Activated effector memory CD4-positive, alpha-beta T cell treated with anti-CD3 and anti-CD28 coated beads, Interleukin-2, amount 50 U/mL, for 16 hours (primary cell): ENCODE measurements around the gene KRT85.
"Not testable (repeated sequence)": the region's sequence is repeated elsewhere in the genome, so short reads cannot be mapped to it uniquely, and the experiment has no call there.

ENCODE experiments used
- DNase-seq: peaks from one replicate; pipeline ENCODE4 v3.0.0-alpha.2; 2020

KRT85 gene

DNA sequence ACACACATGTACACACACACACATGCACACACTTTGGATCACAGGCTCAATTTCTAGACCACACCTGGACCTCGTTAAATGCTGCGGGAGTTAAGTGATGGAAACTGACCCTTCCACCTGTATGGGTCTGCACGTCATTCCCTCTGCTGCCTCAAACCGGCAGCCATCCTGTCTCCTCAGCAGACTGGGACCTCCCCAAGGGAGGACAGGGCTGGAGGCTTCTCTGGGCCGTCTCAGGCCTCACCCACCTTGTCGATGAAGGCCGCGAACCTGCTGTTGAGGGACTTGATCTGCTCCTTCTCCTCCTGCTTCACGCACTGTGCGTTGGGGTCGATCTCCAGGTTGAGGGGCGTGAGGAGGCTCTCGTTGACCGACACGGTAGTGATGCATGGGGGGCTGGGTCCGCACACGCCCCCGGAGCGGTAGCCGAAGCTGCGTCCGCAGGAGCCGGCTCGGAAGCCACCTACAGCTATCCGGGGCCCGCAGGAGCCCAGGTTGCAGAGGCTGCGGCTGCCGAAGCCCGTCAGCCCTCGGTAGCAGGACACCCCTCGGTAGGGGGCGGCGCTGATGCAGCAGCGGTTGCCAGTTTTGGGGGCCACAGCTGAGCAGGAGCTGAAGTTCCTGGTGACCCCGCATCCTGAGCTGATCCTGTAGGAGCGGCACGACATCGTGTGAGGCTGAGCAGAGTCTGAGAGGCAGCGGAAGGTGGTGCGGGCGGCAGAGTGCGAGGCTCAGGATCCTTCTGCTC, at the start of gene KRT85:
Gene KRT85 (minus strand): TSS at position 744 of the 748 bp plus-strand sequence. CDS start 76 bp downstream, at position 668.
- DNase-seq = no peak

DNA sequence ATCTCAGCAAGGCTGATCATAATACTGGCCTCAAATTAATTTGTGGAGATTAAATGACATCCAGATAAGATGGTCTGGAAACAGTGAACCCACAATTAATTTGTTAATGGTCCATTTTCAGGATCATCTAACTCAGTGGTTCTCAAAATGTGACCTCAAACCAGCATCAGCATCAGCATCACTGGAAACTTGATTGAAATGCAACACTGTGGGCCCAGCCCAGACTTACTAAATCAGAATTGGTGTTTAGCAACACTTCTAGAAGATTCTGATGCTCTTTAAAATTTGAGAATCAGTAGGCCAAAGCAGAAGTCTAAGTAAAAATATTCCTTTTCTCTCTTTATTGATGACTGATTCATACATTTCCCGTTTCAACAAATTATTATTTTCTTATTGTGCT, 49.5 kb upstream of the KRT85 start:
- DNase-seq = no peak

DNA sequence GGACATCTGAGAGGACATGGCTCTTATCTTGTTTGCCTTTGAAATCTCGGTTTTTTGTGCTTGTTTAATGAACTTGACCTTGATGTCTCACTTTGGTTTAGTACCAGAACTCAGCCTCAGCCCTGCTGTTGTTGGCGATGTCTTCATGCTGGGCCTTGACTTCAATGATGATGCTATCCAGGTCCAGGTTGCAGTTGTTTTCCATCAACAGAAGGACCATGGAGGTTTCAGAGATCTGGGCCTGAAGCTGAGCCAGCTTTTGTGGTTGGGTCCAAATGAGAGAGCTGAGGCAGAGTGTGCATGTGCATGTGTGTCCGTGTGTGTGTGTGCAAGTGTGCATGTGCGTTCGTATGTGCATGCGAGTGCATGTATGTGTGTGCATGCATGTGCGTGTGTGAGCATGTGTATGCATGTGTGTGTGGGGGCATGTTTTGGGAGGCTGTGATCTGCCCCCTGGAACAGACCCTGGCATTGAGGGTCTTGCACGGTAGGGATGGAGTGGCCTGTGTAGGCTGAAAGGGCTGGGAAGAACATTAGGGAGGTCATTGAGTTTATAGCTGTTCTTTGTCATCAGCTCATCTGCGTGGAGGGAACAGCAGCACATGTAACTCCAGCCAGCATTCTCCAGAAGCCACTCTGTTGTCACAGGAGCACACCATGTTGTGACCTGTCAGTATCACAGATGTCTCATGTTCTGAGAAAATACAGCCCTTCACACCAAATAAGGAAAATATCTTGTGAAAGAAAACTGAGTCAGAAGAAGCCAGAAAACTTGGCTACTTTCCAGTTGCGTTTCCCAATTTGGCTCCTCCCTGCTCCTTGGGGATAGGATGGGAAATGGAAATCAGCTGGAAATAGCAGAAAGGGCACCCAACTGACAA, 48.8 kb upstream of the KRT85 start:
- no peak for DNase-seq

DNA sequence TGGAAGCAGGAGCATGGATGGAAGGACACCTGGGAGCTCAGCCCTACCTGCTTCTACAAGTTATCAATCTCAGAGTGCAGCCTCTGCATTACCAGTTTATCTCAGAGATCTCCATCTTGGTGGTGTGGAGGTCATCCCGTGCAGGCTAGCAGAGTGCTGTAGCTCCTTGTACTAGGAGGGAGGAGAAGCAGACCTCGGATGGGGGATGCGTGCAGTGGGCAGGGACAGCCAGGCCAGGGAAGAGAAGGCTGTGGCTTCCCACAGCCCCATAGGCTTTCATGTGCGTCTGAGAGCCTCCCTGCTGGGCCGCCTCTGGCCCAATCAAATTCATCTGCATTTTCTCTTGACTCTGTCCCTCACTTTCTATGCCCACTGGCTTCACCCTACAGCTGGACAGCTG, 47.7 kb upstream of the KRT85 start:
- DNase-seq = no peak

DNA sequence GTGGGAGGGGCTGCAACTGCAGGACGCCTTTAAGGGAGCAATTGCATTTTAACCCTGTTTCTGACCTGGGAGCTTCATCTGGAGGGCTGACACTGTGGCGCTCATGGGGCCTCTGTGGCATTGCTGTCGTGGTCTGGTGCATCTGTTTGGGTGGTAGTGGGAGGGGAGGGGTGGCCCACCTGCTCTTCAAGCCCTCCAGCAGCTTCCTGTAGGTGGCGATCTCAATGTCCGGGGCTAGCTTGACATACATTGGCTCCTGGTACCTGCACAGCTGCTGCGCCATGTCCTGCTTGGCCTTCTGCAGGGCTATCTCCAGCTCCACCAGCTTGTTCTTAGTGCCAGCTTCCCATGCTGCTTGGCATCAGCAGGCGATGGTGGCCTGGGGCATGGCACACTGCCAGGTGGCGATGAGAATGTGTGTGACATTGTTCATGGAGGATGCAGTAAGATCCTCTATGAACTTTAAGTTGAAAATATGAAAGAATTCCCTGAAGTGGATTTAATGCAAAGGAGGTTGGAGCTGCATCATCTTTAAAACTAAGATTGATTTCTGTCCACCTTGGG, 46.6 kb upstream of the KRT85 start:
- DNase-seq = no peak

DNA sequence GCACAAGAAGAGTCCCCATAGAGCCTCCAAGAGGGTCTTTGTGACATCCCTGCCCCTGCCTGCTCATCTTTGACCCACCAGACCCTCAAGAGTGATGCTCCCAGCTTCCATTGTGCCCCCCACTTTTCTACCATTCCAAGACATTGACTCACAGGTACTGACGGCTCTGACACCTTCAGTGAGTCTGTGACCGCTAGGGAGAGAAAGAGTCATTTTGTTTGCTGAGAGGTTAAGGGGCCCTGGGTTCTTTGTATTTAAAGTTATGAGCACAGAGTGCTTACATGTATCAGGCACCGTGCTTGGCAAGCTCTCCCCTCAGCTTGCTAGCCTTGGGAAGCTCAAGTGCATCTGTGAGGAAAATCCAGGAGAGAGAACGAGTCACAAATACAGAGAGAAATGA, 45.9 kb upstream of the KRT85 start:
- no peak for DNase-seq

DNA sequence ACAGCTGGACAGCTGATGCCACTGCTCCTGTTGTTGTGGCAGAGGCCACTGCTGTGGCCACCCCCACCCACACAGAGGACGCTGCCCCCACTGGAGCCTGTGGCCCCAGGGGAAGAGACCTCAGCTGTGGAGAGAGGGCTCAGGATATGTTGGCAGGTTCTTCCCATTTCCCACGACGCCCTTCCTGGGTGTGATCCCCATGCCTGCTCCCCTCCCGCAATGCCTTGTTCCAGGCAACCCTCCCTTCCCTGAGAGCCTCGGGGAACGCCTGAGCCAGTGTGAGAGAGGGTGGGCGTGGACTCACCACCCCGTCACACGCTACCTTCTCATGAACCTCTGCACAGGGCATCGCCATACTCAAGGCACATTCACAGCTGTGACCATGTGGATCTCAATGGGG, 44.5 kb upstream of the KRT85 start:
- no peak for DNase-seq

DNA sequence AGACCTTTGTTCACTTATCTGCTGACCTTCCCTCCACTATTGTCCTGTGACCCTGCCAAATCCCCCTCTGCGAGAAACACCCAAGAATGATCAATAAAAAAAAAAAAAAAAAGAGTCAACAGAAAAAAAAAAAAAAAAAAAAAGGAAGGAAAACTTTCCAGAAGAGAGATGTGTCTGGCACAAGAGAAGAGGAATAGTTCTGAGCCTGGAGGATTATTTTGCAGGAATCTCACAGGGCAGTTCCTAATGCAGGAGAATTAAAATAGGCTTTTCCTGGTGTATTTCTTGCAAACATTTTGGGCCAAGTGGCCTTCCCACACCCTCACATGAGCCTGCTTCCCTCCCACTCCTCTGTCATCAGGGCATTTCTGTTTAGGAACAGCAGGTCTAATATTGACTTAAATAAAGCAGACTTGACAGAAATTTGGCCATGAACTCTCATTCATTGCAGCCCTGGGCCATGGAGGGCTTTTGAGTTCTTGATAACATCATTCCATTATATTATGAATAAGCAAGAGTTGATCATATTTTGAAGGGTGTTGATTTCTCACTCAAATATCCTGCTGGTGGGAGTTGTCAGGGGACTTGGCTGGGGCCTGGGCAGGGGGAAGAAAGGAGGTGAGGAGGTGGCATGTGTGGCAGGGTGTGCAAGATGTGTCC, 43.4 kb upstream of the KRT85 start:
- DNase-seq = not testable (repeated sequence)

DNA sequence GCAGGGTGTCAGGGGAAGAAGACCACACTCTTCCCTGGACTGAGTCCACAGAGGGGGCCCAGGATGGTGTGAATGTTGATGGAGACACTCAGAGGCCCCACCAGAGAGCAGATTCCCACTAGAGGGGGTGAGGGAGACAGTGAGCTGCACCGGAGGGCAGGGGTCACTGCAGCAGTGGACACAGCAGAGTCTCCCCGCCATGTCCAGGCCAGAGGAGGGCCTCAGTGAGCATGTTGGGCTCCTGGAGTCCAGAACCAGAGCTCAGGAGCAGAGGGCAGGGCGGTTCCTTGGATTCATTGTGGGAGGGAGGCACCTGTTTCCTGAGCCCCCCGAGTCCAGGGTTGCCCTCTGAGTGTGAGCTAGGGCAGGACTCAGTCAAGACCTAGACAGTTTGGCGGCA, 40.6 kb upstream of the KRT85 start:
- DNase-seq = no peak

DNA sequence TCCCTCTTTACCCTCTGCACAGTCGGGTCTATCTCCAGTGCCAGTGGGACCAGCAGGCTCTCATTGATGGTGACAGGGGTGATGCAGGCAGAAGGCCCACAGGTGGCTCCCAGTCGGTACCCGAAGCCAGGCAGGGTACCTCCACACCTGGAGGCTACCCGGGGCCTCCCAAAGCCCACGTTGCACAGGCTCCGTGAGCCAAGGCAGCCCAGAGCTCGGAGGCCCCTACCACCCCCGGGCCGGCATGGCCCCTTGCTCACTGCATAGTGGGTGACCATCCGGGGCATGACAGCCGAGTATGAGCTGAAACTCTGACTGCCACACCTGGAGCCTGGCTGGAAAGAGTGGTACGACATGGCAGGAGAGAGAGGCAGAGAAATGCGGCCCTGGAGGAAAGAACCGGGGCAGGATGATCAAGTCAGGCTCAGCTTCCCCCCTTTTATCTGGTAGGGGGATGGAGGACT, 38.7 kb upstream of the KRT85 start, which contains the start of gene KRT82:
Gene KRT82 (minus strand): TSS at position 414 of the 464 bp plus-strand sequence. CDS start 58 bp downstream, at position 356.
- DNase-seq = no peak

DNA sequence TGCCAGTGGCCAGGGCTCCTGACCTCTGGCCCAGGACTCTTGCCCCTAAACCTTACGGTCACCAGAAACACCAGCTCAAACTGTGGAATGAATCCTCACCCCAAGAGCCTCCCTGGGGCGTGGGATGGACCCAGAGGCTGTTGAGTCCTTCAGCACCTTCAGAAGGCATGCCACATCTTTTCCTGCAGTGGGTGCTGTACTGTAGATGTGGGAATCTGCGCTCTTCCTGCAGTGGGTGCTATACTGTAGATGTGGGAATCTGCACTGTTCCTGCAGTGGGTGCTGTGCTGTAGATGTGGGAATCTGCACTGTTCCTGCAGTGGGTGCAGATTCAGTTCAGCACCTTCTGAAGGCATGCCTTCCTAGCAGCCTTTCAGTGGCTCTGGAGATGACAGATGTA, 37.7 kb upstream of the KRT85 start:
- no peak for DNase-seq

DNA sequence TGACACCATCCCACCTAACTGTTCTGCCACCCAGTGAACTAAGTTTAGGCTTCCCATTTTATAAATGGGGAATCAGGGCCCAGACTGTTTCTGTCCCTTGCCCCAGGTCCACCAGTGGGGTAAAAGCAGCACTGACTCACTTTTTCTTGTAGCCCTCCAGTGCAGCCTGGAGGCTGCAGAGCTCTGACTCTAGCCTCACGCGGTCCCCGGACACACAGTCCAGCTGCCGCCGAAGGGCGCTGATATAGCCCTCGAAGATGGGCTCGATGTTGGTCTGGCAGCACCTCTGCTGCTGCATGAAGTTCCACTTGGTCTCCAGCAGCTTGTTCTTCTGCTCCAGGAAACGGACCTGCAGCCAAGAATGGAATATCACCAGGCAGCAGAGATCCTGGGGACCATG, 36.3 kb upstream of the KRT85 start:
- DNase-seq = no peak

DNA sequence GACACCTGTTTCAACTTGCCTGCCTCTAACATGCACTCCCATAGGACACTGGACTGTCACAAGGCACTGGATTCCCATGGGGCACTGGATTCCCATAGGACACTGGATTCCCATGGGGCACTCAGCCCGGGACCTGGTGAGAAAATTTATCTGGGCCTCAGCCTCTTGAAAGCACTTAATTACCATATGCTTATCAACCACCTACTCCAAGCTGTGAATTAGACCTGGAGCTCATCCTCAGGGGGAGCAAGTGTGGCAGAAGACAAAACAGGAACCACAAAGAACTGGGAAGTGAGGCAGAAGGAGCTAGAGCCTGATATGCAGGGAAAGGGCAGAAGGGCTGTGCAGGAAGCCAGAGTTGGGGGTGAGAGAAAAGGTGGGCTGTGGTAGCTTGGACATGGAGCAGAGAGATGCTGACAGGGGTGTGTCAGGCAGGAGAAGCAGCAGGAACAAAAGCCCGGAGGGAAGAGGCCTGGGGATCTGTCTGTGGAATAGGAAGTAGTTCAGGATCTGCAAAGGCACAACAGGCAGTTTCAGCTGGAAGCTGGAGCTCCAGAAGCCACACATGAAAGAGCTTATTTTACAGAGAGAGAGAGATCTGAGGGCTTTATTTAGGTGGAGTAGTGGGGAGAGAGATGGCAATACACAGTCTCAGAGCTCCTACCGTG, 35.7 kb upstream of the KRT85 start:
- no peak for DNase-seq

DNA sequence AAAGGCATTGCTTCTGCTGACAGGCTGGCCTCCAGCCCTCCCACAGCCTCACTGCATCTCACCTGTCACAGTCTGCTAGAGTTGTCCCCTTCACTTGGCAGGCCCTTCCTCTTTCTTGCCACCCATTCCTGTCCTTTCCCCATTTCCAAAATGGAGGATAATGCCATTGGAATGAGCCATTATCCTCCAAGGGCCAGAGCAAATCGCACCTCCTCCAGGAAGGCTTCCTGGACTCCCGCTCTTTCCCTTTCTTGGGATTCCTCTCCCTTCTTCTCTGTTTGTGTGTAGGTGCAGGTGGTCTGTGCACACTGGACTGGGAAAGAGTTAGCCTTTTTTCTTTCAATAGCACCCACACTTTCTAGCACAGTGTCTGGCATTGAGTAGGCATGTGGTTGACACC, 35.1 kb upstream of the KRT85 start:
- no peak for DNase-seq

DNA sequence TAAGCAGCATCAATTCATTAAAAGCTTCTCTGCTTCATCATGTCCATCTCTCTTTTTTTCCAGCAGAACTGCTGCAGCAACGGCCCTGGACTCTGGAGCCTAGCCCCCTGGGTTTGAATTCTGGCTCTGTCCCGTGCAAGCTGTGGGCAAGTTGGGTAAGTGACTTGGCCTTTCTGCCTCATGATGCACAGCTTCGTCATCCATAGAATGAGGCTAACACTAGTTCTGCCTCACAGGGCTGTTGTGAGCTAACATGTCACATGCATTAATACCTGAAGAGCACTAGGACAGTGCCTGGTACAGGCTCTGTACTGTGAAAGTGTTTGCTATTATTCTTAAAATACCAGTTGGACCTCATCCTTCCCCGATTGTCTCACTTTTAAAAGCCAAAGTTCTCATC, 34.6 kb upstream of the KRT85 start:
- no peak for DNase-seq

DNA sequence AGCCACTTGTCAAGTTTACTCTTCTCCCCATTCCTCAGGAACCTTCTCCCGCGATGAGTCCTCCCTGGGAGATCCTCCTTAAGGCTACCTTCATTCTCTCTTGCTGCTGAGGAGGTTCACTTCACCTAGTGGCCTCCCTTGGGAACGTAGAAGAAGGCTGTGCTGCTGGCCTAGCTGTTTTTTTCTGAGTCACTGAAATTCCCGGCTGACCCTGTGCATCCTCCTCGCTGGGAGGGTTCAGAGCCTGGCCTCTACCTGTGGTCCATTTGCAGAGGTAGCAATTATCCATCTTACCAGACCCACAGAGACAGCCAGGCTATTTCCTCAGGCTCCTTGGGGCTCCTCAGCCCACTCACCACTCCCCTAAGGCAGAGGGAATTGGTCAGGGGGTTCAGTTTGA, 34.2 kb upstream of the KRT85 start:
- no peak for DNase-seq

DNA sequence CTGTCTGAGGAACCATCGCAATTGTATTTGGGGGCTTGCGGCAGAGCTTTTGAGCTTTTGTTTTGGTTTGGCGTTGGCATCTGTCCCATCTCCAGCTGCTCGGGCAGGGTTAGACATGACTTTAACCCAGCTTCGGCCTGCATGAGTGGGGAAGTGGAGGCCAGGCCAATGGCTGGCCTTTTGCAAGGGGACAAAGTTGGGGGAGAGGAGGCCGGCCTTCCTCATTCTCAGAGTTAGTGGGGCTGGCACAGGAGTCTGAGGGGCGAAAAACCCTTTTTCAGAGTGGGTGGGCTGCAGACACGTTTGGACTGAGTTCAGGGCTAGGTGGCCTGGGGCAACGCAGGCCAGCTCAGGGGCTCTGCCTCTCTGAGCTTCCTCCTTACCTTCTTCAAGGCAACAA, 33.6 kb upstream of the KRT85 start:
- DNase-seq = no peak

DNA sequence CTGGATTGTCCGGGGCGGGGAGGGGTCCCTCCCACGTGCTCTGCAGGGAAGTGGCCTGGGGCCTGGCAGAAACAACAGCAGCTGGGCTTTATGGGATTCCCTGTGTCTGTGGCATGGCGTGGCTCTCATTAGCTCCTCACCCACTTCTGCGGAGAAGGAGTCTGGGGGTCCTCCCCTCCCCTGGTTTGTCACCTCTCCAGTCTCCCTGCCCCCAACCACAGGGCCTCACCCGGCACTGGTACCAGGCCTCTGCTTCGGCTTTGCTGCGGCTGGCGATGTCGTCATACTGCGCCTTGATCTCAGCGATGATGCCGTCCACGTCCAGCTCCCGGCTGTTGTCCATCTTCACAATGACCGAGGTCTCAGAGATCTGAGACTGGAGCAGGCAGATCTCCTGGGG, 32.5 kb upstream of the KRT85 start:
- DNase-seq = no peak

DNA sequence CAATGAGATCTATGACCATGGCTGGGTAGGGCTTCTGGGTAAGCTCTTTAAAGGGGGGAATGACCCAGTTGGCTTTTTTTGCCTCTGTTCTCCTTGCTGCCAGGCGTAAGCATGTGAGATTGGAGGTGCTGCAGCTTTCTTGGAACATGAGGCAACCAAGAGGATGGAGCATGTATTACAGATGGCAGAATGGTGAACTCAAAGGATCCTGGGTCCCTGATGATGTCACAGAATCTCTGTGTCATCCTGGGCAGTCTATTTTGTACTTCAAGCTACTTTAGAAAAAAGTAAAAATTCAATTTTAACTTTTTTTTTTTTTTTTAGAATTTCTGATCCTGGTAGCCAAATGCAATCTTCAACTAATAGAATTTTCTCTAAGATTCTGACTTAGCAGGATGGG, 30.9 kb upstream of the KRT85 start:
- no peak for DNase-seq

DNA sequence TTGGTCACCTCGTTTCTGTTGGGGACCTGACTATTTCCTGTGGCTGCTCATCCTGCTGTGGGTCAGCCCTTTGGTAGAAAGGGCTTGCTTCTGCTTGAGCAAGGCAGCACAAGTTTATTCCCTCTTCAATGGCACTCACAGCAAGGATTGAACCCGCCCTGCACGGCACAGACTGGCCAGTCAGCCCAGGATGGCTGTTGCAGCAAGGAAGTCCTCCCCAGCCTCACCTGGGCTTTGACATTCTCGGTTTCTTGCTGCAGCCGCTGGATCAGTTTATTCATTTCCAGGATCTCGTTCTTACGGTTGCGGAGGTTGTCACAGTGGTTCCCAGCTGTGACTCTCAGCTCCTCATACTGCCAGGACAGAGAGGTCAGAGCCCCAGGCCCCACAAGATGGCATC, 29.4 kb upstream of the KRT85 start:
- no peak for DNase-seq

DNA sequence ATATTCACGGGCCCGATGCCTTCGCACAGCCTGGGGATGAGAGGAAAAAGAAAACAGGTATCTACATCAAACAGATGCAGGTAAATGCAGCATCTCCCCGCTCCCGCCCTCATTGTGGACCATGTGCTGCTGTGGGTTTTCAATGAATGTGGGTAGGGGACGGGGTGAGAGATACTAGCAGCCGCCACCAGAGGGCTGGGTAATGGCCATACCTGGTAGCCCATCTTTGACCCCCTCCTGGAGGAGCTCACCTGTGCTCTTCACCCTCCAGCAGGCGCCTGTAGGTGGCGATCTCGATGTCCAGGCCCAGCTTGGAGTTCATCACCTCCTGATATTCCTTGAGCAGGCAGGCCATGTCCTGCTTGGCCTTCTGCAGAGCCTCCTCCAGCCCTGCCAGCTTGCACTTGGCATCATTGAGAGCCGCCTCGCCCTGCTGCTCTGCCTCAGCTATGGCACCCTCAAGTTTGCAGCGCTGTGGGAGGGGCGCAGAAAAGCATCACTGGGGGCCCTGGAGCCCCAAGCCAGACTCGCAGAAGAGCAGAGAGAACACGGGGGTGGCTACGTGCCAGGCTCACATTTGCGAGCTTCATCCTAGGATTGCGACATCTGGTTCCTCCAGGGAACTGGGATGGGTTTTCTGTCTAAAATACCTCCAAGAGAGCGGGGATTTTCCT, 28.6 kb upstream of the KRT85 start:
- DNase-seq = no peak

DNA sequence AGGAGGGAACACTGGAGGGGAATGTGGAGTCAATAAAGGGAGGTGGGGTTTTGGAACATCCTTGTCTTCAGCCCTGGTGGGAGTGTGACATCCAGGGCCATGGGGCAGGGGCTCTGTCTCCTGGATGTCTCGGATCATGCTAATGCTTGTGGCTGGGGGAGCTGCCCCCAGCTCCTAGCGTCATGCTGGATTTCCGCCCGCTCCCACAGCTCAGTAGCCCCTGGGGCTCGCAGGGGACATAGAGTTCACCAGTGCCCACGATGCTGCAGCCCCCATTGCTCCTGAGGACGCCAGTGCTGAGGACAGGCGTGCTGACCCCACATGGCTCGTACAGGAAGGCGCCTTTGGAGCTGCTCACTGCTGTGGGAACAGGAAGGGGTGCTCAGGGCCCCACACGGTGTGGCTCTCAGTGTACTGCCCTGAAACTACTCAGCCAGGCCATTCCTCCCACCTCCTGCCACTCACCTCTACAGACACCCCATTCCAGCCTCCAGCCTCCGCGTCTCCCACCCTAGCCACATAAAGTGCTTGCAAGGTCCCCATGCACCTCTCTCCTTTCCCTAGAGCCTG, 27.6 kb upstream of the KRT85 start:
- no peak for DNase-seq
